ENCODE results near the gene VPS35L. TPM values are rescaled to one million over a fixed set of nuclear protein-coding genes. Genes with fewer than 3 reads are reported as not detected.

The VPS35L gene
- total RNA-seq, 1 experiment from 2014 or later = 6.6 TPM

DNA sequence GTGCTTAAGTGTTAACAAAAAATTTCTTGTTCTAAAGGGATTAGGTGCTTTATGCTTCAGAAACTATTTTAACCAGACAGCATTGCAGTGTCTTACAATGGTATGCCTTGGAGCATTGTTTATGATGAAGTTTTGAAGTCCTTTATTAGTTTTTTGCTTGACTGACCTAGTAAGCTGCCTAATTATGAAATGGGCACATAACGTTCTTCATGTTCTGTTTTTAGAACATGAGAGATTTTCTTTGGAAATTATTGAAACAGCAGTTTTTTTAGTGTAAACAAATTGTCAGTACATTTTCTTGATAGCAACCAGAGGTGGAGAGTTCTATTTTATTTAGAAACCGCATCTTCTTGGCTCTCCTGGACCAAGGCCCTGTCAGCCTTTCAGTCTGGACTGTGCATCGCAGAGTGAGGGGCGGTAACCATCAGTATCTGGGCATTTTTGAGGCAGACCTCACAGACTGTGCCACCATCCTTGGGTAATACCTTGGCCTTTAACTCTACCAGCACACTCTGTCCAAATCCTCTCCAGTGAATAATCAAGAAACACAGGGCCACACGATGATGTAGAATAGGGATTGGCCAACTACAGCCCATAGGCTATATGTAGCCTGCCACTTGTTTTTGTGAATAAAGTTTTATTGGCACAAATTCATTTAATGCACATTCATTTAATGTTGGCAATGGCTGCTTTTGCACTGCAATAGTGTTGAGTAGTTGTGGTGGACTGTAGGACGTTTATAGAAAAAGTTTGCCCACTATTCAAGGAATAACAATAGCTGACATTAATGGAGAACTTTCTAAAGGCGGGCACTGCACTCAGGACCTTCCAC is 81.1 kb downstream of the VPS35L start:
- no peak overlapping the region for H3K4me3 ChIP-seq (ENCODE audit: low read length)
- H2AFZ ChIP-seq (ENCODE audit: low read length) = no peak overlapping the region
- no peaks in the 10 kb centered on the region for H3K27me3 ChIP-seq (ENCODE audit: low read length)
- H4K20me1 ChIP-seq (ENCODE audit: insufficient read depth, low read depth, low read length) = no peaks in the 10 kb centered on the region
- H3K4me2 ChIP-seq (ENCODE audit: low read depth, low read length, poor library complexity, severe bottlenecking) = no peak overlapping the region
- H3K79me2 ChIP-seq (ENCODE audit: low read length) = no peaks in the 10 kb centered on the region
- H3K4me1 ChIP-seq (ENCODE audit: low read length) = no peaks in the 10 kb centered on the region
- H3K9ac ChIP-seq (ENCODE audit: low read length) = no peak overlapping the region
- 0 out of 2 replicates have a peak, but pooled peaks cover 3% of the 10 kb centered on the region for H3K36me3 ChIP-seq (ENCODE audit: insufficient read depth, low read length)
- no peaks in the 10 kb centered on the region for H3K9me2 ChIP-seq (replicated peaks; ENCODE audit: insufficient read depth, low read length)
- H3K9me3 ChIP-seq (ENCODE audit: low read length) = no peaks in the 10 kb centered on the region
- no peak for DNase-seq
- no peak overlapping the region for H3K27ac ChIP-seq (ENCODE audit: low read length)

DNA sequence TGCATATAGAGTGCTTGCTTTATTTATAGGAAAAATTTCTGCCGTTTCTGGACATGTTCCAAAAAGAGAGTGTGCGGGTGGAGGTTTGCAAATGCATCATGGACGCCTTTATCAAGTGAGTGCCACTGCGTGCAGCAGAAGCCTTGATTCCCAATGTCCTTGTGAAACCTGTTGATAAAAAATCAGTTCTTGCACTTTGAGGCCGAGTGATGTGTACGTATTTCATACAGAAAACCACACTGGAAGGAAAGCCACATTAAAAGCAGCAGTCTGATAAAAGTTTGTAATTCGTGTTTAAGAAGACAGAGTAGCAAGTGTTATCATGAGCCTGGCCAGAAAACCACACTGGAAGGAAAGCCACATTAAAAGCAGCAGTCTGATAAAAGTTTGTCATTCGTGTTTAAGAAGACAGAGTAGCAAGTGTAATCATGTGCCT is 84.5 kb downstream of the VPS35L start:
- no peaks in the 10 kb centered on the region for H3K27me3 ChIP-seq (ENCODE audit: low read length)
- no peak overlapping the region for H3K27ac ChIP-seq (ENCODE audit: low read length)
- H2AFZ ChIP-seq (ENCODE audit: low read length) = no peak overlapping the region
- H4K20me1 ChIP-seq (ENCODE audit: insufficient read depth, low read depth, low read length) = no peaks in the 10 kb centered on the region
- 0 out of 2 replicates have a peak, but pooled peaks cover 3% of the 10 kb centered on the region for H3K36me3 ChIP-seq (ENCODE audit: insufficient read depth, low read length)
- H3K9ac ChIP-seq (ENCODE audit: low read length) = no peak overlapping the region
- DNase-seq = no peak
- no peaks in the 10 kb centered on the region for H3K79me2 ChIP-seq (ENCODE audit: low read length)
- H3K9me3 ChIP-seq (ENCODE audit: low read length) = no peaks in the 10 kb centered on the region
- H3K4me3 ChIP-seq (ENCODE audit: low read length) = no peak overlapping the region
- H3K4me2 ChIP-seq (ENCODE audit: low read depth, low read length, poor library complexity, severe bottlenecking) = no peak overlapping the region
- no peaks in the 10 kb centered on the region for H3K4me1 ChIP-seq (ENCODE audit: low read length)
- no peaks in the 10 kb centered on the region for H3K9me2 ChIP-seq (replicated peaks; ENCODE audit: insufficient read depth, low read length)

DNA sequence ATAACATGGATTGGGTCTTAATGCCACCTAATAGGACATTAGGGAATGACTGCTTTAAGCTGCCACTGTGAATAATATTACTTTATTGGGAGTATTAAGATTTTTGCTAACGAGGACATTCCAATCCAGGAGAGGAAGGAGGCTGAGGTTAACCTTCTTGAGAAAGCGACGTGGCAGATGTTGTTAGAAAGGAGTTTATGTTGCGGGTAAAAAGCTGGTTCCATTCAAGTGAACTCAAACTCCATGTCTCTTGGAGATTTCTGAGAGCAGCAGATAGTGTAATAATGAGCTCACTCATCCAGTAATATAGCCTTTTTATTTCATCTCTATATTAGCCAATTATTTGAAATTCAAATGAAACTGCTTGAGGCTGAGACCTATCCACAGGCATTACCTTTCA is 87.0 kb downstream of the VPS35L start:
- H3K9me3 ChIP-seq (ENCODE audit: low read length) = no peaks in the 10 kb centered on the region
- no peaks in the 10 kb centered on the region for H4K20me1 ChIP-seq (ENCODE audit: insufficient read depth, low read depth, low read length)
- H3K79me2 ChIP-seq (ENCODE audit: low read length) = no peaks in the 10 kb centered on the region
- no peaks in the 10 kb centered on the region for H3K27me3 ChIP-seq (ENCODE audit: low read length)
- H3K4me3 ChIP-seq (ENCODE audit: low read length) = no peak overlapping the region
- no peaks in the 10 kb centered on the region for H3K9me2 ChIP-seq (replicated peaks; ENCODE audit: insufficient read depth, low read length)
- no peak for DNase-seq
- 0 out of 2 replicates have a peak, but pooled peaks cover 3% of the 10 kb centered on the region for H3K36me3 ChIP-seq (ENCODE audit: insufficient read depth, low read length)
- no peak overlapping the region for H3K4me2 ChIP-seq (ENCODE audit: low read depth, low read length, poor library complexity, severe bottlenecking)
- H3K9ac ChIP-seq (ENCODE audit: low read length) = no peak overlapping the region
- no peak overlapping the region for H2AFZ ChIP-seq (ENCODE audit: low read length)
- H3K4me1 ChIP-seq (ENCODE audit: low read length) = no peaks in the 10 kb centered on the region
- H3K27ac ChIP-seq (ENCODE audit: low read length) = no peak overlapping the region

DNA sequence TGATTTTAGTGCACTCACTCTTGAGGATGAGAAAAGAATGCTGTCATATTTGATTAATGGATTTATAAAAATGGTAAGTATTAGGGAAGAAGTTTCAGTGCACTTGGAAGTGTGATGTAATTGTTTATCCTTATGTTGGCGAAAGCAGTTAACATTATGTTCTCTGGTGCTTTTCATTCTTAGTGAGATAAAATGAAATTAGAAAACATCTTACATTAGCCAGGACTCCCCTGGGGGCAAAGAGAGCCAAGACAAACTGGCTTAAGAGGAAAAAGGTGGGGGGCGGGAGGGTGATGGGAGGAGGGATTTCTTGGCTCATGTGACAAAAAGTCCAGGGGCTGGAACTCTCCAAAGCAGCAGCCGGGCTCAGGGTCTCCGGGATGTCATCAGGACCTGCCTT is 89.4 kb downstream of the VPS35L start:
- Histone ChIP-seq H3K9ac (ENCODE audit: low read length) (no peak overlapping the region), H3K4me3 (ENCODE audit: low read length) (no peak overlapping the region), H3K4me2 (ENCODE audit: low read depth, low read length, poor library complexity, severe bottlenecking) (no peak overlapping the region), H3K4me1 (ENCODE audit: low read length) (no peaks in the 10 kb centered on the region), H3K36me3 (ENCODE audit: insufficient read depth, low read length) (no peaks in the 10 kb centered on the region), H3K9me2 (replicated peaks; ENCODE audit: insufficient read depth, low read length) (no peaks in the 10 kb centered on the region), H3K27me3 (ENCODE audit: low read length) (no peaks in the 10 kb centered on the region), H4K20me1 (ENCODE audit: insufficient read depth, low read depth, low read length) (no peaks in the 10 kb centered on the region), H3K27ac (ENCODE audit: low read length) (no peak overlapping the region), H3K9me3 (ENCODE audit: low read length) (no peaks in the 10 kb centered on the region), H3K79me2 (ENCODE audit: low read length) (no peaks in the 10 kb centered on the region), H2AFZ (ENCODE audit: low read length) (no peak overlapping the region)
- DNase-seq = no peak

DNA sequence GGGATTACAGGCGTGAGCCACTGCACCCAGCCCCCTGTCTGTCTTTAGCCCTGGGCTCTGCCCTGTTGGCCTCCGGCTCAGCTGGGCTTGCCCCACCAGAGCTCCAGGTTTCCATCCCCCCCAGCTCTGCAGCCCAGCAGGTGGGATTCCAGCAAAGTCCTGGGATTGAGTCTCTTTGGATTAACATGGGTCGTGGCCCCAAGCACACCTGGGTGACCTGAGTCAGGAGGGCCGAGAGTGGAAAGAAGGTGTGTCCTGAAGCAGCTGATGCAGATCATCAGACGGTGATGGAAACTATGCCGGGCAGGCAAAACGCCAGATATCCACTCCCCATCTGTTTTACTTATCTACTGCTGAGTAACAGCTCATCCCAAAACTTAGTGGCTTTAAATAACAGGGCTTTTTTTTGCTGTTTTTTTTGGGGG is 90.1 kb downstream of the VPS35L start:
- Histone ChIP-seq H3K9me2 (replicated peaks; ENCODE audit: insufficient read depth, low read length) (no peaks in the 10 kb centered on the region), H3K4me3 (ENCODE audit: low read length) (no peak overlapping the region), H3K9me3 (ENCODE audit: low read length) (no peaks in the 10 kb centered on the region), H3K4me1 (ENCODE audit: low read length) (no peaks in the 10 kb centered on the region), H3K36me3 (ENCODE audit: insufficient read depth, low read length) (no peaks in the 10 kb centered on the region), H3K27ac (ENCODE audit: low read length) (no peak overlapping the region), H2AFZ (ENCODE audit: low read length) (no peak overlapping the region), H3K79me2 (ENCODE audit: low read length) (no peaks in the 10 kb centered on the region), H3K9ac (ENCODE audit: low read length) (no peak overlapping the region), H3K27me3 (ENCODE audit: low read length) (no peaks in the 10 kb centered on the region), H3K4me2 (ENCODE audit: low read depth, low read length, poor library complexity, severe bottlenecking) (no peak overlapping the region), H4K20me1 (ENCODE audit: insufficient read depth, low read depth, low read length) (no peaks in the 10 kb centered on the region)
- no peak for DNase-seq

DNA sequence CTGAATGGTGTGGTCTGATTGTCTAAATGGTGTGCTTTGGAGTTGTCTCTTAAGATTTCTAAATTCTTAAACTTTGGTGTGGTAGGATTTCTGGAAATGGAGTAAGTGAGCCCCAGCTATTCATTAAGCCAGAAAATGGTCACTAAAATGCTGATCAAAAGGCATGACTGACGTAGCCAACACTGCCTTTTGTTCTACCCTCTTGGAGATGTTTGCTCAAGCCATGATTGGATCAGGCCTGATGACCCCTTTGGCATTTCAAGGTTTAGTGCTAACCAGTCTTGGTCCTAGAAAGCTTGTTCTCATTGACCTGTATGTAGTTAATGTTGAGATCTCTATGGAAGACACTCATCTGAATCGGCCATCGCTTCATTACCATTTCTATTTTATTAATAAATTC is 94.5 kb downstream of the VPS35L start:
- H3K9ac ChIP-seq (ENCODE audit: low read length) = no peak overlapping the region
- H3K9me2 ChIP-seq (replicated peaks; ENCODE audit: insufficient read depth, low read length) = no peaks in the 10 kb centered on the region
- no peaks in the 10 kb centered on the region for H3K79me2 ChIP-seq (ENCODE audit: low read length)
- H4K20me1 ChIP-seq (ENCODE audit: insufficient read depth, low read depth, low read length) = no peaks in the 10 kb centered on the region
- no peak overlapping the region for H2AFZ ChIP-seq (ENCODE audit: low read length)
- H3K4me3 ChIP-seq (ENCODE audit: low read length) = no peak overlapping the region
- H3K27ac ChIP-seq (ENCODE audit: low read length) = no peak overlapping the region
- no peaks in the 10 kb centered on the region for H3K9me3 ChIP-seq (ENCODE audit: low read length)
- no peak for DNase-seq
- H3K36me3 ChIP-seq (ENCODE audit: insufficient read depth, low read length) = no peaks in the 10 kb centered on the region
- no peak overlapping the region for H3K4me2 ChIP-seq (ENCODE audit: low read depth, low read length, poor library complexity, severe bottlenecking)
- no peaks in the 10 kb centered on the region for H3K4me1 ChIP-seq (ENCODE audit: low read length)
- H3K27me3 ChIP-seq (ENCODE audit: low read length) = no peaks in the 10 kb centered on the region

DNA sequence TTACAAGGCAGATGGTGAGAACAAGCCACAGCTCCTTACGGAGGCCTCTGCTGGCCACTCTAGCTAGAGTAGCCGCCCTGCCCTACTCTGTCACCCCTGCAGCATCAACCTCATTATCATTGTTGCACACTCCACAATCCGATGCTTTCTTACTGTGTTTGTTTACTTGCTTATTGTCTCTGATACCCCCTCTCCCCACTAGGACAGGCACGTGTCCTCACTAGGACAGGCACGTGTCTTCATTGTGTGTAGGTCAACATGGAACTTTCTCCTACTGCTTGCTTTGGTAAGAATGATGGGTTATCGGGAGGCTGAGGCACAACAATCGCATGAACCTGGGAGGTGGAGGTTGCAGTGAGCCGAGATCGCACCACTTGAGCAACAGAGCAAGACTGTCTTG is 98.6 kb downstream of the VPS35L start:
- H3K9me3 ChIP-seq (ENCODE audit: low read length) = no peaks in the 10 kb centered on the region
- no peak overlapping the region for H2AFZ ChIP-seq (ENCODE audit: low read length)
- no peaks in the 10 kb centered on the region for H3K79me2 ChIP-seq (ENCODE audit: low read length)

DNA sequence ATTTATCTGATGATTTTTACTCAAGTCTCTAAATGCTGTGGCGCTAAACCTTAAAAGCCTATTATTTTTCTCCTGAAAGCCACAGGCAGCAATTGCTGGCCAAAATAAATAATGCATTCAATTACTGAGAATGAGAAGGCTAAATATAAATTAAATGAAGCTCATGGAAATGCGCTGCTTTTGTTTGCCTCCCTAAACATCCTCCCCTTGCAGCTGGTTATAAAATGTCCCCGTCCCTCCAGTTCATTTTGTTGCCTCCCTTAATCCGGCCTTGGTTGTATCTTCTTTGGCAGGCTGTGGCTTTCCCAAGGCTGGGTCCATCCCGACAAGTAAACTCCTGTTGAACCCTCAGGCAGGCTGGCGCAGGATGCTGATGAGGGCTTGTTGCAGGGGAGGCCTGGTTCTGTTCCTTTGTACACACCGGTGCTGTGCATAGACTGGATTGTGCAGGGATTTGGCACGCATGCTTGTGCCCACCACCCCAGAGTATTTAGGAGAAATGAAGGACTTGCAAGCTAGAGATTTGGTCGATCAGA is 99.8 kb downstream of the VPS35L start:
- Histone ChIP-seq H3K9me3 (ENCODE audit: low read length) (no peaks in the 10 kb centered on the region), H3K27ac (ENCODE audit: low read length) (no peak overlapping the region), H2AFZ (ENCODE audit: low read length) (no peak overlapping the region), H3K4me2 (ENCODE audit: low read depth, low read length, poor library complexity, severe bottlenecking) (no peak overlapping the region), H4K20me1 (ENCODE audit: insufficient read depth, low read depth, low read length) (no peaks in the 10 kb centered on the region), H3K4me3 (ENCODE audit: low read length) (no peak overlapping the region), H3K79me2 (ENCODE audit: low read length) (no peaks in the 10 kb centered on the region), H3K9me2 (replicated peaks; ENCODE audit: insufficient read depth, low read length) (no peaks in the 10 kb centered on the region), H3K9ac (ENCODE audit: low read length) (no peak overlapping the region), H3K4me1 (ENCODE audit: low read length) (no peaks in the 10 kb centered on the region), H3K36me3 (ENCODE audit: insufficient read depth, low read length) (no peaks in the 10 kb centered on the region), H3K27me3 (ENCODE audit: low read length) (no peaks in the 10 kb centered on the region)
- no peak for DNase-seq

More for the DNA sequence above, 98.6 kb downstream of the VPS35L start:
- no peaks in the 10 kb centered on the region for H4K20me1 ChIP-seq (ENCODE audit: insufficient read depth, low read depth, low read length)
- H3K27me3 ChIP-seq (ENCODE audit: low read length) = no peaks in the 10 kb centered on the region
- DNase-seq = no peak
- H3K4me3 ChIP-seq (ENCODE audit: low read length) = no peak overlapping the region
- no peaks in the 10 kb centered on the region for H3K4me1 ChIP-seq (ENCODE audit: low read length)
- no peak overlapping the region for H3K9ac ChIP-seq (ENCODE audit: low read length)
- no peaks in the 10 kb centered on the region for H3K9me2 ChIP-seq (replicated peaks; ENCODE audit: insufficient read depth, low read length)
- no peak overlapping the region for H3K4me2 ChIP-seq (ENCODE audit: low read depth, low read length, poor library complexity, severe bottlenecking)
- no peak overlapping the region for H3K27ac ChIP-seq (ENCODE audit: low read length)
- no peaks in the 10 kb centered on the region for H3K36me3 ChIP-seq (ENCODE audit: insufficient read depth, low read length)
